ENCODE measurements around the gene GHRL. TPM values are rescaled to one million over a fixed set of nuclear protein-coding genes. Genes with fewer than 3 reads are reported as not detected.
A peak's percentile ranks its signal among the peaks of the same experiment; 100 is the strongest.

The GHRL gene
- total RNA-seq, 1 donor from 2014 or later: not detected

DNA sequence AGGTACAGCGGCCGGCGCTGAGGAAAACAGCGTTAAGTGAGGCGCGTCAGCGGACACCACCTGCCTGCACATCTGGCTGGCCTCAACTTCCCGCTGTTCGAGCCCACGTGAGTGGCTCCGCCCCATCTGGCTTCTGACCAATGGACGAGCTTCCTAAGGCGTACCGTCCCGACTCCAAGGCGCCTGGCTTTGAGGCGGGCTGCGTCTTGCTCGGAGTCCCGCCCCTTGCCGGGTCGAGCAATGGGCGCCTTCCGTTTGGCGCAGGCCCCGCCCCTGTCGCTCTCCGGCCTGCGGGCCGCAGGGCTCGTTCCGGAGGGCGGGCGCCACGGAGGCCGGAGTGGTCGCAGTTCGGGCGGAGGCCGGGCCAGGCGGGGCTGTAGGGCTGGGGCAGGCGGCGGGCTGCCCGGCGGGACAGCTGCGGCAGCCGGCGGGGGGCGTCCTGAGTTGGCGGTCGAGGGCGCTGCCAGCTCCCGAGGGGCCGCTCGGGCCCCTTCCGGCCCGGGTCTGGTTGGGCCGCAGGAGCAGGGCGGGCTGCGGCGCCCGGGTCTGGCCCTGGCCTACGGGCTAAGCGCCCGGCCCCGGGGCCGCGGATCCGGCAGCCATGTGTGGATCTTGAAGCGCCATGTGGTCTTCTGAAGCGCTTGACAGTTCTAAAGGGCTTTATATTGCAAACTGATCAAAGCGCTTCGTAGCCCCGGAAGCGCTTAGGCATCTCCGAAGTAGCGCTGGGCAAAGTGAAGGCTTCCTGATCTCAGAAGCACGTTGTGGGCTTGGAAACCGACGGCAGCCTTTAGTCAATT is 44.4 kb downstream of the GHRL start, which contains the start of gene TATDN2:
TSS of gene TATDN2 (plus strand) at position 276 of the 800 bp plus-strand sequence. CDS start 742 bp downstream, outside the sequence.
- no peaks in the 10 kb centered on the region for H4K20me1 ChIP-seq (ENCODE audit: low read depth)
- Mint-ChIP-seq H3K27ac (peak within 1 kb of the TSS; percentile 33), H3K4me3 (peak within 1 kb of the TSS; percentile 95), H3K36me3 (peaks cover 13% of the 10 kb centered on the region), H3K9me3 (peaks cover 20% of the 10 kb centered on the region), H3K27me3 (ENCODE audit: insufficient read depth, low read depth) (peaks cover 6% of the 10 kb centered on the region), H3K4me1 (peaks cover 27% of the 10 kb centered on the region)
- H3K36me3 ChIP-seq: no peaks in the 10 kb centered on the region
- TF ChIP-seq CTCF (IDR thresholded peaks at IDR 0.05) (no peak), EZH2 (IDR thresholded peaks at IDR 0.05) (no peak), EZH2phosphoT487 (IDR thresholded peaks at IDR 0.05) (no peak)
- peak within 1 kb of the TSS; percentile 40 for H3K9ac ChIP-seq
- no peaks in the 10 kb centered on the region for H3K9me3 ChIP-seq (ENCODE audit: low read depth)
- H3K27ac ChIP-seq: no peak within 1 kb of the TSS
- H2AFZ ChIP-seq (replicated peaks): peak within 1 kb of the TSS; percentile 88
- DNase-seq (ENCODE audit: low spot score): peak; percentile 98
- H3K27me3 ChIP-seq: no peaks in the 10 kb centered on the region
- peaks cover 36% of the 10 kb centered on the region for H3K79me2 ChIP-seq (ENCODE audit: low read depth)
- peaks cover 7% of the 10 kb centered on the region for H3F3A ChIP-seq (ENCODE audit: low read depth)
- peak within 1 kb of the TSS; percentile 94 for H3K4me2 ChIP-seq
- H3K4me1 ChIP-seq: peaks cover 14% of the 10 kb centered on the region
- peak within 1 kb of the TSS; percentile 73 for H3K4me3 ChIP-seq

DNA sequence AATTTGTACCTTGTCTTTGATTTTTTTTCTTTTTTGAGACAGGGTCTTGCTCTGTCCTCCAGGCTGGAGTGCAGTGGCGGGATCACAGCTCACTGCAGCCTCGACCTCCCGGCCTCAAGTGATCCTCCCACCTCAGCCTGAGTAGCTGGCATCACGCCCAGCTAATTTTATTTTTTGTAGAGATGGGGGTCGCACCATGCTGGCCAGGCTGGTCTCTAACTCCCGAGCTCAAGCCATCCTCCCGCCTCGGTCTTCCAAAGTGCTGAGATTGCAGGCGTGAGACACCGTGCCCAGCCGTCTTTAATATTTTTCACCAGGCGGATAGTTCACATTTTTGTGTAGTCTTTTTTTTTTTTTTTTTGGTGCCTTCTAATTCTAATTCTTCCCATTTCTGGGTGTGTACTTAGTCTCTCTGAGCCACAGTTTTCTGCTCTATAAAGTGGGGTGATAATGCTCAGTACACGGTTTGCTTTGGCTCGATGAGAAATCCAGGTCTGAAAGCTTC is 45.0 kb downstream of the GHRL start:
- Mint-ChIP-seq H3K4me3 (peak overlapping the region; percentile 83), H3K36me3 (peaks cover 9% of the 10 kb centered on the region), H3K27ac (peak overlapping the region; percentile 25), H3K9me3 (peaks cover 20% of the 10 kb centered on the region), H3K27me3 (ENCODE audit: insufficient read depth, low read depth) (peaks cover 6% of the 10 kb centered on the region), H3K4me1 (peaks cover 27% of the 10 kb centered on the region)
- Histone ChIP-seq H3K4me1 (peaks cover 14% of the 10 kb centered on the region), H3F3A (ENCODE audit: low read depth) (peaks cover 7% of the 10 kb centered on the region), H3K27me3 (no peaks in the 10 kb centered on the region), H3K9me3 (ENCODE audit: low read depth) (no peaks in the 10 kb centered on the region), H3K4me3 (peak overlapping the region; percentile 73), H3K9ac (no peak overlapping the region), H4K20me1 (ENCODE audit: low read depth) (no peaks in the 10 kb centered on the region), H2AFZ (replicated peaks) (no peak overlapping the region), H3K36me3 (no peaks in the 10 kb centered on the region), H3K4me2 (peak overlapping the region; percentile 41), H3K79me2 (ENCODE audit: low read depth) (peaks cover 36% of the 10 kb centered on the region), H3K27ac (no peak overlapping the region)
- TF ChIP-seq EZH2 (IDR thresholded peaks at IDR 0.05) (no peak), CTCF (IDR thresholded peaks at IDR 0.05) (no peak), EZH2phosphoT487 (IDR thresholded peaks at IDR 0.05) (no peak)
- DNase-seq (ENCODE audit: low spot score): no peak

DNA sequence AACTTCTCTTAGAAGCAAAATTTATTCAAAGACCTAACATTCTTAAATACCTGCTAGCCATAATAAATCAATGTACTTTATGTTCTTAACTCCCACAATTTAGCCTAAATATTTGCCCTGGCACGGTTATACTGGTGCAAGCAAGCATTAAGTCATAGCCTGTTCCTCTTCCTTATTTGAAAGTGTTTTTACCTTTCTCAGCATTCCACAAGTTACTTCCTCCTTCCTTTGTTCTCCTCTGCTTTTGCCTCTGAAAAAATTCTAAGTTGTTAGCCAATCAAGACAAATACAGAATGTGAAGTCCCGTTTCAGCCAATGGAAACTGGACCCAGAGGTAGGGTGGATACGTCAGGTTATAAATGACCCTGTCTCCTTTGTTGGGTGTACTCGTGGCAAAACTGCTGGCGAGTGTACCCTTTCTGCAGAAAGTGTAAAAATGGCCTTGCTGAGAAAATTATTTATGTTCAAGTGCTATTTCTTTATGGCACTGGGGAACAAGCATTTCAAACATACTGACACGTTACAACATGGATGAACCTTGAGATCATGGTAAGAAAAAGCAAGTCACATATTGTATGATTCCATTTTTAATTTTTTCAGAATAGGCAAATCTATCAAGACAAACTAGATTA is 47.5 kb downstream of the GHRL start:
- Histone ChIP-seq H3K4me3 (no peak overlapping the region), H3F3A (ENCODE audit: low read depth) (peaks cover 7% of the 10 kb centered on the region), H3K27me3 (no peaks in the 10 kb centered on the region), H3K79me2 (ENCODE audit: low read depth) (peaks cover 14% of the 10 kb centered on the region), H2AFZ (replicated peaks) (no peak overlapping the region), H3K4me1 (peaks cover 8% of the 10 kb centered on the region), H3K4me2 (no peak overlapping the region), H3K36me3 (no peaks in the 10 kb centered on the region), H3K9me3 (ENCODE audit: low read depth) (no peaks in the 10 kb centered on the region), H3K9ac (no peak overlapping the region), H4K20me1 (ENCODE audit: low read depth) (no peaks in the 10 kb centered on the region), H3K27ac (no peak overlapping the region)
- peaks cover 21% of the 10 kb centered on the region for H3K4me1 Mint-ChIP-seq
- DNase-seq (ENCODE audit: low spot score): no peak
- peaks cover 20% of the 10 kb centered on the region for H3K9me3 Mint-ChIP-seq
- TF ChIP-seq EZH2phosphoT487 (IDR thresholded peaks at IDR 0.05) (no peak), EZH2 (IDR thresholded peaks at IDR 0.05) (no peak), CTCF (IDR thresholded peaks at IDR 0.05) (no peak)
- H3K4me3 Mint-ChIP-seq: no peak overlapping the region
- H3K36me3 Mint-ChIP-seq: peaks cover 3% of the 10 kb centered on the region
- no peak overlapping the region for H3K27ac Mint-ChIP-seq
- H3K27me3 Mint-ChIP-seq (ENCODE audit: insufficient read depth, low read depth): peaks cover 8% of the 10 kb centered on the region
